HL-60/S4 (cell line): ENCODE measurements around the gene FOXF2.

ENCODE experiments used
- in situ Hi-C: fragments of 300-500 bp; cut with MboI; formaldehyde crosslinking; loops from 2 replicates; pipeline ENCODE4 v1.14.3; 2022; ENCODE audit warnings: low sequenced_read_pairs

FOXF2 gene

DNA sequence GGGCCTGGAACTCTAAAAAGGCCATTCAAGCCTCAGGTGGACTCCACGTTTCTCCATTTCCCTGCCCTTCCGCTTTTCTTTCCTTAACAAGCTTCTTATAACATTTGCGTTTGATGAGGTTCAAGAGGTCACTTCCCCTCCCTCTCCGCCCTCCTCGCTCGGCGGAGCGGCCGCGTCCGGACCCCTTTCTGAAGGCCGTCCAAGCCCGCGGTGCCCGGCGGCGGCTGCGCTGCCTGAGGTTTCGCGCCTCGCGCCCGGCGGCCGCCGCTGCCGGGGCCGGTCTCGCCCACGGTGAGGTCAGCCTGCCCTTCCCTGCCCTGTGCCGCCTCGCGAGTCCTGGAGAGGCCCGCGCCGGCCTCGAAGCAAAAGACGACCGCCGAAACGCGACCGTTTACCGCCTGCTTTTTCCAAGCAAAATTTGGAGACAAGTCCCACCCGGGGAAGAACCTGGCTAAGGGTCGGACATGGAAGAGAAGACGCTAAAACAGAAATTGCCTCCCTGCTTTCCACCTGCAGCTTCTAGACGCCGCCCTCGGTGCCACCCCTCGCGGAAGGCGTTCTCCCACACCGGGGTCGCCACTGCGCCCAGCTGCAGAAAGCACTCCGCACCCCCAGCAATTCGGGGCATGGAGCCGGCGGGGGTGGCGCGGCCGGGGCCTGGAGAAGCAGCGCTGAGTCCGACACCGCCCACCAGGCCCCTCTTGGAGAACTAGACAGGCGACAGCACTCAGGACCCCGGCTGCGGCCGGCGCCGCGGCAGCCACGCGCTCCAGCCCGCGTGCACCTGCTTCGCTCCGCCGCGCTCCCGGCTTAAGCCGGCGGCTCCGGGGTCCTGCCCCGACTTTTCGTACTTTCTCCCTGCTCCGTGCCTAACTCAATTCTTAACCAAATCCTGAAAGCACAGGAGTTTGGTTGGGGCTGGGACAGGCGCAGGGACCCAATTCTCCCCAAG lies 11.0 kb upstream of the FOXF2 start:
- in situ Hi-C loops = no loop called here

DNA sequence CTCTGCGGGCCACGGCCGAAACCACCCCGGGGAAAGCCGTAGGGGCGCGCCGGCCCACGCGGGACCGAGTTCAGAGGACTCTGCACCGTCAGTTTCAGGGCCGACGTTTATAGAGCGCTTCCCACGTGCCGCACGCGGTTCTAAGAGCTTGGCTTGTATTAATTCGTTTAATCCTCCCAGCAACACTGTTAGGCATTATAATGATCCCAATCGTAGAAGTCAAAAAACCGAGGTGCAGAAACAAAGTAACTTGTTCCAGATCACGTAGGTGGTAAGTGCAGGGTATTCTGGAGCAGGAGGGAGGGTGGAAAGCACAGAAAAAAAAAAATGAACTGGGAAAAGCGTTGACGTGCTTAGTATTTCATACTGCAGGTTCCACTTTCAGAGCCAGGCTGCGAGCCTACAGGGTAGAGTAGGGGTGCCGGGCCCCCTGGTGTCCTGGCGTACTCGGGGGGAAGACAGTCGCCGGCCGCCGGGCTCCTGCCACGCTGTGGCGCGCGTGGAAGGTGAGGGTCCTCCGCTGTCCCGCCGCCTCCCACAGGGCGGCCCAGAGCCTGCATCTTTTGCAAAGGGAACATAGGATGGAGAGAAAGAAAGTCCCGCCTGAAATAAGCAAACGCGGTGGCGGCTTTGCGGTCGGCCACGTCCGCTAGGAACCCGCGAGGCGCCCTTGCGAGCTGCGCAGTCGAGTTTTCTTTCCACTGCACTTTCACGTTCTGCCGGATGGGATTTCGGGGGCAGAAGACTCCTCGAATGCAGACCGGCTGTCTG lies 10.2 kb upstream of the FOXF2 start:
- in situ Hi-C loops = no loop called here

DNA sequence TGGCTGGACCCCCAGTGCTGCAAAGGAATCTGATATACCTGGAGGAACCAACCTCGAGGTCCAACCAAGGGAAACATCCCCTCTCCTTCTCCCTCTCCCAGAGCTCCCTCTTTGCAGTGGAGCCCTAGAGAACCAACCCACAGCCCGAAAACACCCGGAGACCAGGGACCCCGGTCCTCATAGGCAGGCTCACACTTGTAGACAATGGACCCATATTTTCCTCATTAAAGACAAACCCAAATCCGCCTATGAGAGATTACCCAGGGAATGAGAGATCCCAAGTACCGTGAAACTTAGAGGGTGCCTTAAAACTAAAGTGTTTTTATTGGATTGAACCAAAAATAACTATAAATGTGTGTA lies 9.6 kb upstream of the FOXF2 start:
- in situ Hi-C loops = no loop called here

DNA sequence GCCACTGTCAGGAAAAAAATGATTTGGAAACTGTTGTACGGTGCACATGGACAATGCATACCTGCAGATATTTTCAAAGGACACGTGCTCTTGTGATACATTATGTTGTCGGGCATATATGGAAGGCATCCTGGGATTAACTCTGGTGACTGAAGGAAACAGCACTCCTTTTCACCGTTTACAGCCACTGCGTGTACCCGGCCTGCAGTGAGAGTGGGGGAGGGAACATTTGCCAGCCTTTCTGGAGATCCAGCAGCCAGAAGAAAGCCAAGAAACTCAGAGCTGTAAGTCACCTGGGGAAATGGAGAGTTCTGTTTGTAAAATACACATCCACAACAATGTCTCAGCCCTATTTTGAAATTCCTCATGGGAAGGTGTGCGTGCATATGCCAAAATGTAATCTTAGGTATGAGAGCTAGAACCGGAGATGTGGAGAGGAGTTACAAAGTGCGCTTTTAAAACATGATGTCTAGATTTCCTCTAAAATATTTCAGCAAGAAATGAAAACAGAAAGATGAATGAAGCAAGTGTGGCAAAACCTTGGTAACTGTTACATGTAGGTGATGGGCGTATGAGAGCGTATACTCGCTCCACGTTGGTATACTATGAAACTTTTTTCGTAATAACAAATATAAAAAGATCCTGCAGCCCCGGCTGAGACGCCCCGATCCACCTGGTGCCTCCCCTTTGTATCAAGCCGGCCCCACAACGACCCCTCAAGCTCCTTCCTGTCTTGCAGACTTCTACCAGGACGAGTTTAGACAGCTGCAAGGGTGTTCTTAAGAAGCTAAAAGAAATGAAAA lies 8.6 kb upstream of the FOXF2 start:
- in situ Hi-C loops = no loop called here

DNA sequence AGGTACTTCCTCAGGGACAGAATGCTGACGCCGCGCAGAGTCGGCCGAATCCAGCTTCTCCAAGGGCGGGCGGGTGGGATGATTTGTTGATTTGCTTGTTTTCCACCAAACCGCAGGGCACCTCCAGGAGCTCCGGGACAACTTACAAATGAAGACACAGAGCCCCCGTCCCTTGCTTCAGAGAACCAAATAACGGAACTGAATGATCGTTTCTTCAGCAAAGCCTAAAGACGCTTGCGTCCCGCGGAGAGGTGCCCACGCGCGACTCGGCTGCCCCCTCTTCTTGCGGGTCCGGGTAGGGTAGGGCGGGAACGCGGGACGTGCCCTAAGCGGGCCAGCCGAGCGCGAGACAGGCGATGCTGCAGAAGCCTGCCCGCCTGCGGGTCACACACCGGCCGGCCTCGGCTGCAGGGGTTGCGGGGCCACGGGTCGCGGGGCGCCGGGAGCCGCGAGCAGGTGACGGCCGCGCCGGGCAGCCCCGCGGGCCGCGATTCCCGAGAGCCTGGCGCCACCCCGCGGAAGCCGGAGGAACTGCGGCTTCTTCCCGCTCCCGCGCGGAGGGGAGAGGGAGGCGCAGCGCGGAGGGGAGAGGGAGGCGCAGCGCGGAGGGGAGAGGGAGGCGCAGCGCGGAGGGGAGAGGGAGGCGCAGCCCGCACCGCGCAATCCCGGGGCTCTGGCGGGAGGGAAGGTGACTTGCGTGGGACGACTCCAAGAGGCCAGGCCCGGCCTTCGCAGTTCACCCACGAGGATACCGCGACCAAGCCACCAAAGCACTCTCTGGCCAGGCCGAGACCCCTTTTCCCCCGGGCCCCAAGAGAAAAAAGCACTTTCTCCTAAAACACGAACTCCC lies 7.7 kb upstream of the FOXF2 start:
- in situ Hi-C loops = no loop called here

DNA sequence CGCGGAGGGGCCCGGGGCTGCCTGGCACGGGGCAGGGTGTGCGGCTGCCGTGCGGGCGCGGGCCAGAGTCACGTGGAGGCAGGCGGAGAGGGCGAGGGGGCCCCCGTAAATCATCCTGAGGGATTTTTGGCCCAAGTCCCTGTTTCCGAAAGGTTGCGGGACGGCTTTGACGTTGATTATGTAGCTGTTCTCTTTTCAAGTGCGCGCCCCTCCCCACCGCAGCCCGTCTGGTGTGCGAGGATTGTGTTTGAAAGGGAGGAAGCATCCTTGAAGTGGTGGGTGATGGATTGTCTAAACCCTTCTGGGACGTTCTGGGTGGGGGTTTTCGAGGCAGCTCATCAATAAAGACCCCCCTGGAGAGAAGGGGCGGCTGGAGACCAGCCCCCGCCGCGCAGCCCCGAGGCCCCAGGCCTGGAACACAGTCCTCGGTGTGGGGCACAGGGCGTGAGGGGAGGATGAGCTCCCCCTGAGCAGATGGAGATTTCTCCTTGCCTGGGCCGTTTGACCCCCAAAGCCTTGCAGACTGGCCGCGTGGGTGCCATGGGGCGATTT lies 7.0 kb upstream of the FOXF2 start:
- in situ Hi-C loops = no loop called here

DNA sequence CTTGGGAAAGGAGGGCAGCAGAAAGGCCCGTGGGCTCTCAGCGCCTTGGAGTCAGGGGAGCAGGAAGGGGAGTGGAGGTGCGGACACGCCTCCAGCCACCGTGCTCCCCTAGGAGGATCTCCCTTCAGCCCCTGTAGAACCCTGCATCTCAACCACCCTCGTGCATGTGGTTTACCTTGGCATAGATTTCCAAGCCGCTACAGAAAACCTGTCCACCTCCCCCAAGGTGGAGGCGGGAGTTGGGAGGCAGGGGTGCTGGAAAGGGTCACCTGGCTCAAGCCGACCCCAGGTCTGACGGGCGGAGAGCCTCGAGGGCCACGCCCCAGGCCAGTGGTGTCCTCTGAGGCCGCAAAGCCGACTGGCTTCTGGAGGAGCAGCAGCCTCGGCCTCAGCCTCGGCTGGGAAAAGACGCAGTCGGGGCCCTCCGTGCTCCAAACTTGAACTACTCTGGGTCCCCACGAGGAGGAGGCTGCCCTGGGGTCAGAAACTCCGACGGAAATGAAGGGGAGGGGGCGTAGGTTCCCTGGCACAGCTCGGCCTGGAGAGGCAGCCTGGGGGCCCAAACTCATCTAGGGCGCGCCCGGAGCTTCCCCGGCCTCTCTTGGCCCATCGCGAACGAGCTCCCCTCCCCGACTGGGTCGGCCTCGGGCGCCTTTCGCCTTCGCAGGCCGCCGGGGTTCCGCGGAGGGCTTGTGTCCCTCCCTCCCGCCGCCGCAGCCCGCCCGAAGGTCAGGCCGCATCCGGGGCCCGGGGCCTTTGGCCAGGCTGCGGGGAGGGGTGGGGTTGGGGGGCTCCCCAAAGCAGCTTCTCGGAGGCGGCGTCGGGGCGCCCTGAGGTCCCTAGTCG lies 6.3 kb upstream of the FOXF2 start:
- in situ Hi-C loops = no loop called here

DNA sequence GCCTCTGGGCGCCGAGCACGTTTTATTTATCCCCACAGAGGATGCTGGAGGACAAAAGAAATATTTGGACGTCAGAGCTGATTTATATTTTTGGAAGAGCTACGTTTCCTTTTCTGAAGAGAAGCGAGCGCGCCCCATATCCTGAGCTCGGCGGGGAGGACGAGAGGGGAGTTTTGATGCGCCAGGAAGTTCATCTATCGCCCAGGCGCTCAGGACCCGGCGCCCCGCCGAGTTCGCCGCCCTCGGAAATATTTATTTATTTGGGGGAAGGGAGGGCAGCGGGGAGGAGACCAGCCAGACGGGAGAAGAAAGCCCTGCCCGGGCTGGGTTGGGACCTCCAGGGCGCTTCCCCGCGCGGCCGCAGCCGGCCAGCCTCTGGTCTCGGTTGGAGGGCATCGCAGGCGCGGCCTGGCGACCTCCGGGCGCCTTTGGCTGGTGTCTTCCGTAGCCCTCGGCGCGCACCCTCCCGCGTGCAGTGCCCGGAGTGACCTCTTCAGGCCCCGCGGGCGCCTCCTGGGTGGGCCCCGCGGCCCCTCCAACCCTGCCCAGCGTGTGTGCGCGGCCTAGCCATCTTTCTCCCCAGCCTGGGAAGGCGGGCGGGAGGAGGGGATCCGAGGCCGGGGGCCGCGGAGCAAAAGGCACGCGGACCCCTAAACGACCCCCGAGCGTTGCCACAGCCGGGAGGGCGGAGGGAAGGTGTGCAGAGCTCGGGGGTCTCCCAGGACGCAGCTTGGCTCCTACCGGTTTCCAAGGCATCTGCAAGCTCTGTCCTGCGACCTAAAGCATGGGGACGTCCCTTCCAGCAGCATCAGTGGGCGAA lies 5.4 kb upstream of the FOXF2 start:
- in situ Hi-C loops = no loop called here

DNA sequence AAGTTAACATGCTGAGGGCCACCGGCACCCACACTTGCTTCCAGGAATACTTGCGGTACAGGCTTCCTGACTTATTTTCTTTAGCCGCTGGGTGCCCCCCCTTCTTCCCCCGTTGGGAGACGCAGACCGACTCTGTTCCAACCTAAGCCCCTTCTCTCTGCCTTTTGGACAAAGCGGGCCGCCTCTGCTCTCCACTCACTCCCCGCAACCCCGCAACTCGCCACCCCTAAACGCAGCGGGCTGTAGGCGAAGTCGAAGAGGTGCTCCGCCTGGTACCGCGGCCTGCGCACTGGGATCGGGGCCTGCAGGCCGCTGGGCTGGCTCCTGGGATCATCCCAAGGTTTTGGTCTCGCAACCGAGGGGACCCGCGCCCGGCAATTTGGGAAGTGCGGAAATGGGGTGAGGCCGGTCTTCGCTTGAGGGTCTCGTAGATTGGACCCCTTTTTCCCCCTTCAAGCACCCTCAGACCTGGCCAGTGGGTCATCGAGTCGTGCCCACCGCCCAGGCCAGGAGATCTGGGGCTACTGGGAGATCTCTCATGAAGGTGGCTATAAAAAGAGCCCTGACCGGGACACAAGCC lies 4.7 kb upstream of the FOXF2 start:
- in situ Hi-C loops = no loop called here

DNA sequence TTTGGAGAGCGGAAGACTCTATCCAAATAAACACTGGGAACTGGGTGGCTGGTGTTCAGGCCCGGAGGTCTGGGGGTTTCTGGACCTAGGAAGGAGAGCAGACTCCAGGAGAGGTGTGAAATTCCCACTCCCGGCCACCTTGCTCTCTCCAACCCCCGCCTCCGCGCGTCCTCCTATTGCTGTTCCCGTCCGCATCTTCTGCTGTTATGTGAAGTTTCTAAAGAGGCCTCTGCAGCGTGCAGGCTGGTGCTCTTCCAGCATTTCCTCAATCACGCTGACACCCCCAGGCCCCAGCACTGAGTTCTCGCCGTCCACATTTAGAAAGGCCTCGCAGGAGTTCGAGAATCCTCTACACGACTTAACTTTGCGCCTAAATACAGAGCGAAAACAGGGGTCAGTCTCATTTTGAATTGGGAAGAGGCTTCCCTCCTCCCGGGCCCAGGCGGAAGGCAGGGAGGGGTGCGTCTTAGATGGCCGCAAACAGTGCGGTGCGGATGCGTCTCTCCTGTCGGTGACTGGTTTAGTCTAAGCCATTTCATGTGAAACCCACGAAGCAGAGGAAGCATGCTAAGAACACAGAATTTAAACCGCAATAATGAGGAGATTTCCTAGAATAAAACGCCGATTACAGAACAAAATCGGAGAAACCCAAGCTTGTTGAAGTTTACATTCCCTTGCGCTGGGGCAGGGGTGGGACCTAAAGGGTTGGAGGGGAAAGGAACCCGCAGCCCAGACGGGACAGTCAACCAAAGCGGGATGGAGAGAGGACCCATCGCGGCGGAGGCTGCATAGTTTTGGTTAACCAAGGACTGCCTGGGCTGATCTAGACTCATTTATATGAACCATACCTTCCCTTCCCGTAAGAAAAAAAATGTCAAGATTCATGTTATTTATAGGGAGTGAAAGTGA lies 4.0 kb upstream of the FOXF2 start:
- in situ Hi-C loops = no loop called here

DNA sequence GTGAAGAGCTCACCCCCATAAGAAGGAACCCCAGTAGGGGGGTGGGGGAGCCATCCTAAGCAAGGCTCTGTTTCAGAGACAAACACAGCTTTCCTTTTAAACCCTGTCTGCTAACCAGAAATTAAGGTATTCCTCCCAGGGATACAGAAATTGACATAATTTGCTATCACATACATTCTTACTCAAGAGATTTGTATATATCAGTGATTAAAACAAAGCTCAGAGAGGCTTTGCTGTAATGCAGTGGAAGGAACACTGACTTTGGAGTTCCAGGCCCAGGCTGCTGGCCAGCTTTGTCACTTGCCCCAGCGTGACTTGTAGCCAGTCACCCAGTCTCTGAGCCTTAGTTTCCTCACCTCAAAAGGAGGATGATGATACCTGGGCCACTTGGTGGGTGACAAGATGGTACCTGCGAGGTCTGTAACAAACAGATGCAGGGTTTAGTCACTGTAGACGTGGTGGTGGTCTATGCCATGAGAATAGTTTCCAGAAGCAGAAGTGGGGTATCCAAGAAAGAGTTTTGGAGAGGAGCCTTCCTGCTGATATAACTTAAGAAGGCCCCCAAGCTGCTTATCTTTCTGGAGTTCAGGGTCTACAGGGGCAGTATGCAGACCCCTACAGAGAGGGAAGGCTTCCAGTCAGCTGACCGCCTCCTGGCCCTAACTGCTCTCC lies 3.2 kb upstream of the FOXF2 start:
- in situ Hi-C loops = no loop called here

DNA sequence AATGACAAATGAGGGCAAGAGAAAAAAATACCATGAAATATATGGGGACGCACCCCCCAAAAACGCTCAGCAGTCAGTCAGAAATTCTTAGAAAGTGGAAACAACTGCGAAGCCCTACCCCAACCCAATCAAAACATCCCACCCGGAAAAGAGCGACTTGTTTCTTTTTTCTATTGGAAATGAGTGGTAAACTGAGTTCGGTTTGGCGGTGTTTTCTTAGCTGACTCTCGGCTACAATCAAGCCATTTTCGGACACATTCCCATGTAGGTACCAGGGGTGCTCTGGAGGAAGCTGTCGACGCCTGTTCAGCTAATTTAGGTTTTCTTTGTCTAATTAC lies 1.9 kb upstream of the FOXF2 start:
- in situ Hi-C loops = no loop called here

DNA sequence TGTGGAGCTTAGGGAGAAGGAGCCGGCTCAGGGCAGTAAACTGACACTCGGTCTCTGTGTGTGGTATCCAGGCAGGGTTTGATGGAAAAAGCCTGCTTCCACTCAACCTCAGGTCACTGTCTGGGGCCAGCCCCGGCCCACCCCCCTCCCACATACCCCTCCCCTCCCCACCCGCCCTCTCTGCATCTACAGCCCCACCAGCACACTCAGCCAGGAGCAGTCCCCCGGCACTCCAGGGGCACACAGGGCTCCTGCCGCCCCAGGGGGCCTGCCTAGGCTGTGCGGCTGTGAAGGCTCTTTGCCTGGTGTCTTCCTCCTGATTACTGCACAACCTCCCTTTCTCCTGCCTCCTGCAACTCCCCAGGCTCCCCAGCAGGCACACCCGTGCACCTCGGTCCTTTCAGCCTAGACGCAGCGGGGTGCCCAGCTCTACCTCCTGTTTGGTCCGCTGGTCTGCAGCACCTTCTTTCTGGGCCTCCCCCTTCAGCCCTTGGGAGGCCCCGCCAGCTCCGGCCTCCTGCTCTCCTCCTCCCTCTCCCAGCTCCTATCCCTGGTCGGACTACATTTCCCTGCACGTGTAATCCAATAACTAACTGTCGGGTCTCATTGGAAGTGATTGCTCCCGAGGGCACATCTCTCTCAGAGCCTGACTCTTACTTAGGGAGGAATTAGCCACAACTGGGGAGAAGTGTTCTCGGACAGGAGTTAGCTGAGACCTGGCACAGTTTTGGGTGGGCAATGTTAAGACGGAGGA lies 1.3 kb upstream of the FOXF2 start:
- in situ Hi-C loops = no loop called here

DNA sequence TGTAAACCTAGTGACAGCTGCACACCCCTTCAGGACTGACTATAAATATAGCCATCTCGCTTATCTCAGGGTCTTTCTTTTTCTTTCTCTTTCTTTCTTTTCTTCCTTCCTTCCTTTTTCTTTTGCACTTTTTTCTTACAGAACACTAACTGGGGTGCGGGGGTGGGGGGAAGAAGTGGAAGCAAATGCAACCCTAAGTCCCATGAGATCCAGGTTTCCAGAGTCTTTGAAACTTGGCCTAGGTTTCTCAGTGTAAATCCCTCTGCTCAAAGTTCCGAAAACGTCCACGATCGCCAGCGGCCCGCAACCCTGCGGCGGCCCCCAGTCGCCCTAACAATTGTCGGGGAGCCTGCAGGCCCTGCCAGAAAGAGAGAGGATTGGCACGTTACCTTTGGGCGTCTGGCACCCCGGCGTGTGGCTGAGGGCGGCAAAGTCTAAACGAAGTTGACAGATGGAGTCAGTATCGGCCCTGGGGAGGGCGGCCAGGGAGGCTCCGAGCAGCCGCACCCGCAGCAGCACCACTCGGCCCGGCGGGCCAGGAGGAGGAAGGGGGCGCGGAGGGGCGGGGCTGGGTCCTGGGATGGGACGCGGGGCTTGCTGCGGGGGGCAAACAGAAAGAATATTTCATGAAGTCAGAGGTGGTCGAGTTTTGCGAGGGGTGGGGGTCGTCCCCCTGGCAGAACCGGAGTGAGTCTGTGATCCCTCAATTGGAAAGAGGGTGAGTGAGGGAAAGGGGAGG lies 577 bp upstream of the FOXF2 start:
- in situ Hi-C loops = no loop called here
